NCI-H2196 (cell line): ENCODE measurements around the gene MAGI1.
A peak's percentile ranks its signal among the peaks of the same experiment; 100 is the strongest.

ENCODE experiments used
- DNase-seq: peaks from one replicate; lab custom pipeline; 2025; ENCODE audit not compliant: unreplicated experiment; lab: John Stamatoyannopoulos, UW

The MAGI1 gene

GRCh38 chr3:66015841-66016240 is 22.9 kb downstream of the MAGI1 start:
- no peak for DNase-seq

DNA sequence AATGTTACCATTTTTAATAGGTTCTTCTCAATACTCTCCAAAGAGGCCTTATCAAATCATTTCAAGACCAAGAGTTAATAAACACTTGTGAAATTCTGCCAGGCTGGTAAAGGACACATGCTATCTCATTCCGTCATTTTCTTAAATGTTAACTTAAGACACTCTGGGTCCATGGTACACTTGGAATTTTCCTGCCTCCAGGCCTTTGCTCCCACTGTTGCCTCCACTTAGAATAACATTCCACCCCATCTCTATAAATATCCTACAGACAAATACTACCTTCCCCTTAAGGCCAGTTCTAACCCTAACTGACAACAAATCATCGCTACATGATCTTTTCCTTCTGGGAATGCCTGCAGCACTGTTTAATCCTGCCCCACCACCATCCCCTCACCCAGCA is 24.1 kb downstream of the MAGI1 start:
- DNase-seq: no peak

DNA sequence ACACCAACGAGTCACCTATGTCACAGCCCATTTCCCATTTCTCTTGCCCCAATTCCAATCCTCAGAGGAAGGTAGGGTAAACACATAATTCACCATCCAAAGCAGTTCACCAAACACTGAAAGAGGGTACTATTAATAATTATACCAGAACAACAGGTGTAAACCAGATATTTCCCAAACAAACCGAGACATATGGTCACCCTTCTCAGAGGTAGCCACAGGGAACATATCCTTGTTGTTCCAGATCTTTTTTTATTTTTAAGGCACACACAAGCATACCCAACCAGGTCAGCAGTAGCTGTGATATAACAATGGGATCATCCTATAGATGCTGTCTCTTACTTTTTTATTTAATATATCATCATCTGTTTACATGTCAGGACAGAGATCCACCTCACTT is 24.7 kb downstream of the MAGI1 start:
- no peak for DNase-seq

DNA sequence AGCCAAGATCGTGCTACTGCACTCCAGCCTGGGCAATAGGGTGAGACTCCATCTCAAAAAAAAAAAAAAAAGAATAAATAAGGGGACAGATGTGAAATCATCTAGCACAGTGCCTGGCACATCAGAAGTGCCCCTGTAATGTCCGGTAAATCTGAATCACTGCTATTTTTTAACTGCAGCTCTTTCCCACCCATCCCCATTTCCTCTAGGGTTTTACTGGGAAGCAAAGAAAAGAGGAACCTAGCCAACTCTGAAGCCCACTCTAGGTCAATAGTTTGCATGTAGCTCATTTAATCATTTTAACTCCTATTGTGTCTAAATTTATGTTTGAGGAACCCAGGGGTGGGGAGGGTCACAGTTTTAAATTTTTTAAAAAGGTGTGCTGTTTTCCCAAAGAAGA is 26.0 kb downstream of the MAGI1 start:
- DNase-seq: no peak

- no peak for DNase-seq
Measured at GRCh38 chr3:66010739-66011655, 27.7 kb downstream of the MAGI1 start.

DNA sequence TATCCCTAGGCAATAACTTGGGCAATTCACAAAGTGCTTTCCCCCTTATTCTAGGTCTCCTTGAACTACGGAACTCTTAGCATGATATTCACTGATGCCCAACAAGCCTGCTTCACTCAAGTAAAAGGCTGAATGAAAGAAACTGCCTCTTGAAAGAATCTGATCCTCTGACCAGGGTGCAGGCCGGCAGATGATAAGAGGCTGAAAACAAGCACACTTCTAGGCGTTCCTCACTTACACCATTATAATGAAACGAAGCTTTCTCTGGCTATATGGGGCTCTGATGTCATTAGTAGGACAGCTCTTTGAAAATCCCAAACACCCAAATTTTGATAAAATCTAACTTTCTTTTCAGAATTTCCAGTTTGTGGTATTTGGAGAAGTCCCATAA is 28.4 kb downstream of the MAGI1 start:
- no peak for DNase-seq

GRCh38 chr3:66004244-66004643 is 34.5 kb downstream of the MAGI1 start:
- no peak for DNase-seq

- no peak for DNase-seq
Measured at GRCh38 chr3:66001626-66002025, 37.1 kb downstream of the MAGI1 start.

DNA sequence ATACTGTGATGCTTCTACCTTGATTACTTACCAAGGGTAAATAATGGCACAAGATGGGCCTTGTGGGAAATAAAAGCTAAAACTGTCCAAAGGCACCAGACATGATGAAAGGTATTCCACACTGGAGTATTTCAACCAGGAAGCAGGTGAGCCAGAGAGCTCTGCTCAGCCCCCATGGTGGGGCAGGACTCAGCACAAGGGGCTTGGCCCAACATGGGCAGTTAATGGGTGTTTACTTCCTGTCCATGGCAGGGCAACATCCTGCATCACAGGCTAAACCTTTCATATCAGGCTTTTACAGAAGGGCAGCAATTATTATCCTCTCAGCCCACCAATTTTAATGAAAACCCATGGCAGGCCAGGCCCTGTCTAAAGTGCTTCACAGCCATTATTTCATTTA is 38.2 kb downstream of the MAGI1 start:
- DNase-seq: no peak

GRCh38 chr3:65999606-66000005 is 39.1 kb downstream of the MAGI1 start:
- DNase-seq: no peak

- DNase-seq: peak; percentile 1
Measured at GRCh38 chr3:65996589-65996988, 42.1 kb downstream of the MAGI1 start.

- DNase-seq: no peak
Measured at GRCh38 chr3:65995515-65995914, 43.2 kb downstream of the MAGI1 start.

GRCh38 chr3:65995030-65995429 is 43.7 kb downstream of the MAGI1 start:
- no peak for DNase-seq

DNA sequence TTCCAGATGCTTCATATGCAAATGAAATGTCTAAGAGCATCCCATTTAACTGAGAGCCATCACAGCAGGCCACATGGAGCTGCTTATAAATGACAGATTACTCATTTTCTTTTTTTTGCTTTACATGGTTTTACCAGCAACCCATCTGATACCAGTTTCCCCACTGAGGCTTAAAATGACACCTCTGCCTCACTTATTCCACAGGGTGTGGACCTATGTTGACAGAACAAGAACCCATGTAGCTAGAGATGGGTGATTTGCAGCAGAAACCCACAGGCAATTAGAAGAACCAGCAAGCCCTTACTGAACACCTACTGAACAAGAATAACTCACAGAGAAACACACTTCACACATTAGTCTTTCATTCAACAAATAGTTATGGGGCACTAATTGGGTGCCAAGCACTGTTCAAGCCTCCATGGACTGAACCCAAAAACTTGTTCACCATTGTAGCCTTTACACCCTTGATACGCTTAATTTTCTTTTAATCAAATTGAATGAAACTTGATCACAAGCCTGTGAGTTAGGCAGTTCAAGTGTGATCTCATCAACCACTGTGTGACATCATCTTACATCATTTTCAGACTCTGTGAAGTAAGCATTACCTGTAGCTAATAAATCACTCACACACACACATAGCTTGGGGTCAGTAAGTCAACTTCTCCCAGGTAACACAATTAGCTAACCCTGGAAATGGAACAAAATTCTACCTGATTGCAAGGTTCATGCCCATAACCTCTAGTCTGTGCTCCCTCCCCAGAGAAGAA is 45.4 kb downstream of the MAGI1 start:
- no peak for DNase-seq

DNA sequence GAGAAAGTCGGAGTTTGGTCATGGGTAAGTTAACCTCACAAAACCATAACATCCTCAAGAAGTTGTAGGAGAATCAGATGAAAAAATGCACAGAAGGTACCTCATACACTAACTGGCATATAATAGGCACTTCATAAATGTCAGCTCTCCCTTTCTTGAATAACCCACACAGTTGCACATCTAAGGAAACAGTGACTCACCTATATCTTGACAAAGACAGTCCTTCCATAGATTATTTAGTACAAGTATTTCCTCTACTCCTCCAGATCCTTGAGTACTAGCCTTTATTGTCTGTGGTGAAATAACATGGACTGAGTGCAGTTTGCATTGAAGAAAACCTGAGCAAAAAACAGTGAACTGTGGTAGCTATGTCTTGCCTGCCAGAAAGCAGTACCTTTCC is 46.6 kb downstream of the MAGI1 start:
- no peak for DNase-seq

DNA sequence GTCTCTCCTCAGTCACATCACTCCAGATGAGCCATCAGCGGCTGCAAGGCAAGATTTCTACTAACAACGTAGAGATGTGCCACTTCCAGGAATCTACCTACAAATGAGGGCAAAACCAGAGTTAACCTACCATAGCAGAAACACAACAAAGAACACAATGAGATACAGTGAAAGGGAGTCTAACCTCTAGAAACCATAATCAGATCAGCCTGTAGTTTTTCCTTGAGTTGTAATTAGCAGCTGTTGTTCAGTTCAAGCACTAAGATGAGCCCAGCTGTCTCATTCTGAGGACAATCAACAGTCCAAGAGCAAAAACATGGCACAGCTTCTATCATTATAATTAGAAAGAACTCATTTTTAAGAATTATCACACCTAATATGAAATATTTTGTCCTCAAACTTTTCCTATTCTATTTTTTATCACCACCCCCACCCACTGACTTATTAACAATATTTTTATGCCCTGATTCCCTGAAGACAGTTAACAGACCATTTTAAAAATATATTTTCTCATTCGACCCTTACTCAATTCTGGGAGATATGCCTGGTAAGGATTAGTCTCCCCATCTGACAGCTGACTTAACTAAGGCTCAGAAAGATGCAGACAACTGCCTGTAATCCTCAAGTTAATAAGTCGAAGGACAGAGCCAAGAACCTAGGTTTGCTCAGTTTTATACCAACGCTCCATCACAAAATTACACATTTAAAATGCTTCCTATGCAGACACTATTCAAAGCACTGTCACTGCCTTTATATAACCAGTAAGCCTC is 50.1 kb downstream of the MAGI1 start:
- no peak for DNase-seq

DNA sequence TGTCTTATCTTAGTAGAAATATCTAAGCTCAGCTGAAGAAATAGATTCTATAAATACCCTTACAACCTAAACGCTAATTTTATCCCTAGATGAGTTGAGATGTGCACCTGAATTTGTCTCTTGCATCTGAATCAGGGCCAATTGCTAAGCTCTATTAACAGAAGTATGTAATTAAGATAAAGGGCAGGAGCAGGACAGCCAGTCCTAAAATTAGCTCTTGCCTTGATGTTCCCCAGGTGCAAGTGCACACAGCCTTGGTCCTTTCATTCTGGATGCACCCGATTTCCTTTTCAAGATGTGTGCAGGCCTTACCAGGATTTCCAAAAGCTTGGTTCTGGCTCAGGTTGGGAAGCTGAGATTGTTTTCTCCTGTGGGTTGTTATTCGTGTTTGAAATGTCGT is 52.4 kb downstream of the MAGI1 start:
- DNase-seq: no peak

DNA sequence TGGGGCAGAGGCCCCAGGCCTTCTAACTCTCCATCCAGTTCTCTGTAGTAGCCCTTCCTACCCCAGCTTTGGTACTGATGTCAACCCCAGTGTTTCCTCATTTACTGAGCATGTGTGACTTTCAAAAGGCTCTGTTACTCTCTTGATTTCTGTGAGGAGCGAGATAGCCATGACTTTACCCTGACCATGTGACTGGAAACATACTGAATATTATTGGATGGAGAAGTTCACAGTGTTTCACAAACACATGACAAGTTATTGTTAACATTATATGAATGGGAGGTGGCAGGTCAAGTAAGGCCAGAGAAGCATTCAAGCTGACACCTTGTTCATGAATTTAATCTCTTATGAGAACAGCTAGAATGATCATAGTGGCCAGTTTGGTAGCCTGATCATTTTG is 53.7 kb downstream of the MAGI1 start:
- DNase-seq: no peak

DNA sequence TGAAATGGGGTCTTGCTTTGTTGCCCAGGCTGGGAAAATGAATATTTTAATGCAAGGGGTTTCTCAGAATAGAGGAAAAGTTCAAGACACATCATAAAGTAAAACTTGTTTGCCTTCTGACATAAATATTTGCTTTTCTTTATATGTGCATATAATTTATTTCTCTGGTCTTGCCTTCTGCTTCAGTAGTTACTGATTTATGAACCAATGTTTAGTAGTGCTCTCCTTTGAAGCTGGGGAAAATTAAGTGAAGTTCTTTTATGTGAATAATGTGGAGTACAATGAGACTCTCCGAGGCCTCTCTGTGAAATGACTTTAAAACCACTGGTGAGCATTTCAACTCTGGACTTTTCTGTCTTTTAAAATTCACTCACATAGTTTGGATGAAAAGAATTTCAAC is 55.6 kb downstream of the MAGI1 start:
- no peak for DNase-seq

GRCh38 chr3:65979731-65980130 is 59.0 kb downstream of the MAGI1 start:
- DNase-seq: no peak

GRCh38 chr3:65979162-65979561 is 59.6 kb downstream of the MAGI1 start:
- DNase-seq: no peak

- no peak for DNase-seq
Measured at GRCh38 chr3:65978116-65978515, 60.6 kb downstream of the MAGI1 start.
